Diencephalon (tissue), 1 donor: ENCODE results near the gene PLAC8L1. TPM values are rescaled to one million over a fixed set of nuclear protein-coding genes. Genes with fewer than 3 reads are reported as not detected.

Experiments used
- small RNA-seq: library from RNA; depleted of rRNA; stranded (forward); fragments of <200 nt; gene quantifications from one replicate; pipeline ENCODE3, GENCODE V24; 2014
- total RNA-seq: library from RNA; depleted of rRNA; stranded (reverse); fragments of >200 nt; gene quantifications from one replicate; pipeline ENCODE4 v1.2.3, GENCODE V29; 2014

Gene PLAC8L1, protein sequence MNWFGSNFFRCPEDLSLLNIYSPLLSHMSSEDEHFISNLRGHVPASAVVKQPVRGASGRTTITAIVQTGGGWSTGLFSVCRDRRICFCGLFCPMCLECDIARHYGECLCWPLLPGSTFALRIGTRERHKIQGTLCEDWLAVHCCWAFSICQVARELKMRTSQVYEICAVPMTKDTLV
- total RNA-seq = 0.69 TPM

DNA sequence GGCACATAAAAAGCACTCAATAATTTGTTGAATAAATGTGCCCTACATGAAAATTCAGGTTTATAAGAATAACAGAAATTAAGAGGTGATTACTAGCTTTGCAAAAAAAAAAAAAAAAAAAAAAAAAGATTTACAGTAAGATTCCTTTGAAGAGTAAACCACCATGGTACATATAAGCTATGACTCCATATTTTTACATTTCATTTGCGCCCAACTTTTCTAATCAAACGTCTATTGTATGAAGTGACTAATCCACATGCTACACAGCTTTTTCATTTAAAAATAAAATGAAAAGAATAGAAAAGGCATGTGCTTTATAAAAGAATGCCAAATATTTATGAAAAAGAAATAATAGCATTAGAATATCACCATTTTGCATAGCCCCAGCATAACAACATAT, at the start of gene PLAC8L1:
PLAC8L1 (minus strand) TSS at position 101 of the 400 bp plus-strand sequence. CDS start 1,266 bp downstream, outside the sequence.

Small RNA genes lying within 50 kb of the gene (small RNA-seq; reads per million reads assigned to genes)
- gene AC091959.1 = not detected

Other genes with a start within 250 kb of the PLAC8L1 start
- not detected for gene GRXCR2, start 232.6 kb downstream of the PLAC8L1 start, total RNA-seq
- 1.2 TPM for gene SH3RF2, start 169.0 kb downstream of the PLAC8L1 start, total RNA-seq
- gene LARS1, start 77.1 kb upstream of the PLAC8L1 start, total RNA-seq = 143 TPM
- gene RBM27, start 98.0 kb upstream of the PLAC8L1 start, total RNA-seq = 43.4 TPM
- not detected for gene POU4F3, start 233.3 kb upstream of the PLAC8L1 start, total RNA-seq